DMS153 (cell line): ENCODE data around the gene SGCE.
A peak's percentile ranks its signal among the peaks of the same experiment; 100 is the strongest.

Experiments used
- DNase-seq: peaks from one replicate; lab custom pipeline; 2025; lab: John Stamatoyannopoulos, UW

The SGCE gene

DNA sequence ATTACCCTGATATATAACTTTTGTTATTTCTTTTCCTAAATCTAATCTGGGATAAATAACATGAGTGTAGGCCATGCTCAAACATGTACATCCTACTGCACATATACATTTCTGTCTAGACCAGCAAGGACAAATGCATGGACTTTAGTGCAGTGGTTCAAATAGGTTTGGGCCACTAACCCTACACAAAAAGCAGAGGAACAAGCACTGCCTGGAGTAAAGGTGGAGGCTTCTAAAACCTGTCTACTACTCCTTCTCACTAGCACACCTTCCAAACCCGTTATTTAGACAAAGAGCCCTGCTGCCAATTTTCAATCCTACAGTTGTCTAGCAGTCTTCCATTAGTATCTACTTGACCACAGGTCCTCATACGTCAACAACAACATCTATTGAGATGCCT, 34.8 kb downstream of the SGCE start:
- no peak for DNase-seq

- DNase-seq: peak; percentile 73
These were observed 35.2 kb downstream of the SGCE start for GRCh38 chr7:94620703-94621118.

DNA sequence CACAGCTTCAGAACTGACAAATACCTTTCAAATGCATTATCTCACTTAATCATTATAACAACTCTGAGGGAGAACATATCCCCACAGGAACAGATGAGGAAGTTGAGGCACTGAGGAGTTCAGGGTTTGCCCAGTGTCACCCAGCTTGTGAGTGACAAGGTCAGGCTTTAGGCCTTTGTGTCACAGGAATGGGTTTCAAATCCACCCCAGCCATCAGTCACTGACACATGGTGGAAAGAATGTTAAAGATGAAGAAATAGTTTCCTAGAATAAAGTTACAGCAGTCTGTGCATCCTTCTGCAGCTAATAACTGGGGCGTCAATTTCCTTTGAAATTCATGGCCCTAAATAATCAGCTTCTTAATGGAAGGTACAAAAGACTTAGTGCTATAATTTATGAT, 37.8 kb downstream of the SGCE start:
- no peak for DNase-seq

DNA sequence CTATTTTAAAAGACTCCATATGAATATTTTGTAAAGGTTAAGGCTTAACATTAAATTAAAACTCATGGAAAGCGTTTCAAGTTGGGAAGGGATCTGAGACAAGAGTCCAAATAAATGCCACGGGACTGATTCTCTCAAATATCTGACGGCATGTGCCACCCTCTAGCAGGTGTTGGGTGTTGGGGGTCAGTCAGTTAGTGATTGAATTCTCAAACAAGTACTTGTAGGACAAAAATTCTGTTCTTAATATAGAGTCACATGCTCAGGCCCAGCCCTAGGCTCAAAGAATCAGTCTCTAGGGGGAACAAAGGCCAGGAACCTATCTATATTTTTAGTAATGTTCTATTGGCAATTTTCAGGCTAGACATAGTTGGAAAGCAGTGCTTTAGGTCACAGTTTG, 39.1 kb downstream of the SGCE start:
- DNase-seq: no peak

DNA sequence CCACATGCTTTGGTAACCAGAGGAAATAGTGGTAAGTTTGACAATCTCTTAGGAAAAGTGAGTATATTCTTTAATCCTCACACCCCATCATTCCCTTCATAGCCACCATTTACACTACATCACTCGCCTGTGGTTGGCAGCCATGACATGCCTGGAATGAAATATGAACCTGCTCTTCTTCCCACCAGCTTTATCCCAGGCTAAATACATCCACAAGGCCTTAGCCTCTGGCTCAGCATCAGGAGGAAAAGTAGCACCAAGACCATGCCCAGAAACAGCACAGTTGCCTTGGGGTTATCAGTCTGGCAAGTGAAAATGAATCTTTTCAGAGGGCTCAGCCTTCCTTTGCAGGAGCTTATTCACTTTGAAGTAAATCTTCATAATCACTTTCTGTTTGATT, 40.3 kb downstream of the SGCE start:
- no peak for DNase-seq

DNA sequence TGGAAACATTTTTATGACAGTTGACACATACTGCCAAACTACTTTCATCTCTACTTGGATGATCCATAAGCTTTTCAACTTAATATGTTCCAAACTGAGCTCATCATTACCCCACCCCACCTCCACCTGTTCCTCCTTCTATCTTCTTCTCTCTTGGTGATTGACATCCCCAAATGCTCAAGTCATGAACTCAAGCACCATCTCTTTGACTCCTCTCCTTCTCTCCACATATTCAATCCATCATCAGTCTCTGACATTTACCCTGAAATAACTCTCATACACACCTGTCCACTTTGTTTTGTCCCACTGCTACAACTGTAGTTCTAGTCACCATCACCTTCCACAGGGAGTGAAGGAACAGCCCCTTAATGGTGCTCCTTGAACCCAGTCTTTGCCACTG, 43.3 kb downstream of the SGCE start:
- no peak for DNase-seq

GRCh38 chr7:94612253-94612652, 43.7 kb downstream of the SGCE start:
- DNase-seq: no peak

DNA sequence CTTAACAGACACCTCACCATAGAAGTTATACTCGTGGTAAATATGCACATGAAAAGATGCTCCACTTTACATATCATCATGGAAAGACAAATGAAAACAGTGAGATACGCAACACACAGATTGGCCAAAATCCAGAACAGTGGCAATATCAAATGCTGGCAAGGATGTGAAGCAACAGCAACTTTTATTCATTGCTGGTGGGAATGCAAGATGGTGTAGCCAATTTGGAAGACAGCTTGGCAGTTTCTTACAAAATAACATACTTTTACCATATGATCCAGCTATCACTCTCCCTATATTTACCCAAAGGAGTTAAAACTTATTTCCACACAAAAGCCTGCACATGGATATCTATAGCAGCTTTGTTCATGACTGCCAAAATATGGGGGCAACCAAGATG, 46.4 kb downstream of the SGCE start:
- DNase-seq: no peak

- no peak for DNase-seq
These were observed 50.9 kb downstream of the SGCE start for GRCh38 chr7:94605031-94605430.

- DNase-seq: no peak
These were observed 53.8 kb downstream of the SGCE start for GRCh38 chr7:94602181-94602580.

GRCh38 chr7:94600267-94600666, 55.7 kb downstream of the SGCE start:
- DNase-seq: no peak

- no peak for DNase-seq
These were observed 60.2 kb downstream of the SGCE start for GRCh38 chr7:94595717-94596116.

GRCh38 chr7:94594882-94595281, 61.1 kb downstream of the SGCE start:
- no peak for DNase-seq

DNA sequence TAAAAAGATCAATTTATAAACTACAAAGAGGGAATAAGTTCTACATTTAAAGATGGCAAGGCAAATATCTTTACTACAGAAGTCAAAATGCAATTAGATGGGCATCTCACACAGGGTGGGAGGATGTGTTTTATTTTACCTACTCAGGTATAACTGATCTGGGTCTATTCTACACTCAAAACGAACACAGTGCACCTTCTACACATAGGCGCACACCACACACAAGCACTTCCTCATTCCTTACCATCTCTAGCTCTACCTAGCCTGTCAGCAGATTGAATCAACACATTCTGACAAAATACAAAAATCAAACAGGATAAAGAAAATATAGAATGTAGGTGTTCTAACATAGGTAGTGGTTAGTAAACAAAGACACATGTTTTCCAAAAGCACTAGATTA, 64.8 kb downstream of the SGCE start:
- no peak for DNase-seq

- no peak for DNase-seq
These were observed 65.3 kb downstream of the SGCE start for GRCh38 chr7:94590526-94591162.

DNA sequence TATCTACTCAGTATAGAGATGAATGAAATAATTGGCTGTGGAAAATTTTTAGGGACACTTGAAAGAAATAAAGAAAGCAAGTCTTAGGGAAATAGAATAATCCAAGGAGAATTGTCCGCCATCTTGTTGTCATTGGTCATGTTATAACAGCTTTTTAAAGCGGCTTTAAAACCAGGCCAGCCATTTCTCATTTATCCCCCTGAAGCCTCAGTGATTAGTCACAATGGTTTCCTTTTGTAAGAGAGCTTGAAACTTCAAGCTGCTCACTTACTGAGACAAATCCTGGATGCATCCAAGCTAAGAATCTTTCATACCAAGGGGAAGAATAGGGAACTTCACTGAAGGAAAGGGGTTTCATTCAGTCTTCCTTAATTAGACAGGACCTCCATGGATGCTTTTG, 67.9 kb downstream of the SGCE start:
- no peak for DNase-seq

- no peak for DNase-seq
These were observed 71.8 kb downstream of the SGCE start for GRCh38 chr7:94584113-94584512.

GRCh38 chr7:94580601-94581000, 75.3 kb downstream of the SGCE start:
- no peak for DNase-seq

- DNase-seq: no peak
These were observed 76.5 kb downstream of the SGCE start for GRCh38 chr7:94579470-94579869.

DNA sequence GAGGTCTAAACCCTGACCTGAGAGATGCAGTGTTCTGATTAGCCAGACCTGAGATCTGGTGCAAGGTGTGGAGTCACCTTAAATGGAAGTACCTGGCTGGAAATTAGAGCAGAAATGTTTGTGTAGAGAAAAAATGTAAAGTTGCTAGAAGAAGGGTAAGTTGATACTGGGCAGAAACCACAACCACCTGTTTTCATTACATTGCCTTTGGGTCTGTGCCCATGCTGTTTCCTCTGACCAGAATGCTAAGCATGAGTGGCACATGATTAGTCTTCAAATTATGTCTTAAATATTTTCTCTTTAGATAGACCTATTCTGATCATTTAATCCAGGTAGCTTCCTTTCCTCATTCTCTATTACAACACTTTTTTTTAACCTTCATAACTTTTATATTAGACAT, 77.3 kb downstream of the SGCE start:
- no peak for DNase-seq

DNA sequence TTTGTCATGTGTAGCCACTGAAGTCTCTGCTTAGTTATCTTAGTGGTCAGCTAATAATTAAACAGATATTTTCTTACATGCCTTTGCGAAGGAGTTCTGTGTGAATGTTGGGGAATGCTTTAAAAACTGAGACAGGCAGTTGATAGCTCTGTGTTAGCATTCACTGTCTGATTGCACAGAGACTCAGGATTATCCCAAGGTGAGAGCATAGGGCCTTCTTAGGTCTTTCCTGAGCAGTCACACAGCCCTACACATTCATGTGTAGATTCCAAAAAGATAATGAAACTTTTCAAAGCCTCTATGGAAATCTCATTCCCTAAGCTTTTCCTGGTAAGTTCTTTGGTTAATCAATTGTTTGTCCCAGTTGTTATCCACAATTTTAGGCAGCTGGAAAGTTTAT, 78.6 kb downstream of the SGCE start:
- no peak for DNase-seq

- no peak for DNase-seq
These were observed 79.6 kb downstream of the SGCE start for GRCh38 chr7:94576316-94576715.

DNA sequence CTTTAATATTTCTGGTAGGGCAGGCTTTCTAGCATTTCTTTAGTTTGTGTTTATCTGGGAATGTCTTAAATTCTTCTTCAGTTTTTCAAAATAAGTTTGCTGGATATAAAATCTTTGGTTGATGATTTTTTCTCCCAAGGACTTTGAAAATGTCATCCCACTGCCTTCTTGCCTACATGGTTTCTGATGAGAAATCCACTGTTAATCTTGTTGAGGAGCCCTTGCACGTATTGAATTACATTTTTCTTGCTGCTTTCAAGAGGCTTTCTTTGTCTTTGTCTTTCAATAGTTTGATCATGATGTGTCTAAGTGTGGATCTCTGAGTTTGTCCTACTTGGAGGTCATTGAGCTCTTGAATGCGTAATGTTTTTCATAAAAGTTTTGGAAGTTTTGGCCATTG, 80.3 kb downstream of the SGCE start:
- no peak for DNase-seq

- DNase-seq: no peak
These were observed 84.1 kb downstream of the SGCE start for GRCh38 chr7:94571816-94572215.

DNA sequence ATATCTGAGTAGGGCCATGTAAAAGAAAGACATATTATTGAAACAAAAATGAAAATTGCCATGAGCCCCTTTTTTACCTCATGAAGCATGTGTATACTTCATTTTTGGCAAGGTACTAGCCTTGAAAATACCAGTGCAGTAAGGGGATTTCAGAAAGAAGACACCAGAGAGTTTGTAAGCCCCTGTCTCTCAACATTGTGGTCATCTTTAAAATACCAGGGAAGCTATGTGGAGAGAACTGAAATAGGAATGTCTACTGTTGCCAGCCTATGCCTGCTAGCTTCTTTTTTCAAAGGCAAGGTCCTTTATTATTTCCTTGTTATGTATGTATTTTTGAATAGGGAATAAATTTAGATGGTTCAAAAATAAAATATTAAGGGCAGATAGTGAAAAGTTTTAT, 88.5 kb downstream of the SGCE start:
- no peak for DNase-seq
